Neuronal stem cell (in vitro differentiated cells): ENCODE results near the gene COX10.

Source experiments
- DNase-seq: peaks from one replicate; pipeline ENCODE4 v3.0.0-alpha.2; 2013; ENCODE audit warnings: low spot score
- H2AFZ ChIP-seq: one replicate; pipeline ENCODE4 v1.6.1; 2013; ENCODE audit warnings: mild to moderate bottlenecking, low read length, inconsistent platforms
- H2AK5ac ChIP-seq: 2 replicates; pipeline ENCODE4 v1.6.1; 2013; ENCODE audit warnings: low read depth, mild to moderate bottlenecking, inconsistent platforms, low read length, moderate library complexity, mixed read lengths
- H2BK120ac ChIP-seq: 2 replicates; pipeline ENCODE4 v1.6.1; 2013; ENCODE audit warnings: low read depth, mild to moderate bottlenecking, inconsistent platforms, low read length, moderate library complexity, mixed read lengths
- H2BK12ac ChIP-seq: one replicate; pipeline ENCODE4 v1.6.1; 2013; ENCODE audit warnings: low read length, inconsistent platforms
- H2BK15ac ChIP-seq: 2 replicates; pipeline ENCODE4 v1.6.1; 2013; ENCODE audit warnings: mild to moderate bottlenecking, low read length, inconsistent platforms, mixed read lengths
- H2BK5ac ChIP-seq: one replicate; pipeline ENCODE4 v1.6.1; 2013; ENCODE audit warnings: inconsistent platforms, mild to moderate bottlenecking, low read length, moderate library complexity
- H3K14ac ChIP-seq: one replicate; pipeline ENCODE4 v1.6.1; 2013; ENCODE audit warnings: low read length, inconsistent platforms
- H3K18ac ChIP-seq: 2 replicates; pipeline ENCODE4 v1.6.1; 2013; ENCODE audit warnings: low read length, inconsistent platforms
- H3K23ac ChIP-seq: 2 replicates; pipeline ENCODE4 v1.6.1; 2013; ENCODE audit warnings: low read depth, mild to moderate bottlenecking, mixed read lengths, low read length, inconsistent platforms; ENCODE audit not compliant: poor library complexity
- H3K27ac ChIP-seq: replicated peaks from 3 replicates; pipeline ENCODE4 v1.5.1; 2013; ENCODE audit warnings: low read length, inconsistent platforms
- H3K27me3 ChIP-seq, 3 experiments: 2 replicates each; pipeline ENCODE4 v1.6.1; 2013; ENCODE audit warnings: low read length in 3 of 3, mild to moderate bottlenecking in 2 of 3, inconsistent platforms in 1 of 3, low read depth in 1 of 3, mixed read lengths in 1 of 3, moderate library complexity in 1 of 3; ENCODE audit not compliant: control insufficient read depth in 3 of 3, insufficient read depth in 3 of 3
- H3K36me3 ChIP-seq, 2 donors: replicated peaks in 1 of 2; 2 replicates each; pipeline ENCODE4 v1.6.1; 2013; ENCODE audit warnings: low read length in 2 of 2; ENCODE audit not compliant: control insufficient read depth in 2 of 2, insufficient read depth in 2 of 2
- H3K4ac ChIP-seq: 2 replicates; pipeline ENCODE4 v1.6.1; 2013; ENCODE audit warnings: inconsistent platforms, mild to moderate bottlenecking, low read length, moderate library complexity
- H3K4me1 ChIP-seq, 2 donors: 1 replicate in 1 of 2; 2 replicates in 1 of 2; pipeline ENCODE4 v1.6.1; 2013; ENCODE audit warnings: low read length in 2 of 2, low read depth in 1 of 2; ENCODE audit not compliant: control insufficient read depth in 2 of 2, insufficient read depth in 1 of 2
- H3K4me2 ChIP-seq: one replicate; pipeline ENCODE4 v1.6.1; 2013; ENCODE audit warnings: mild to moderate bottlenecking, low read length, inconsistent platforms; ENCODE audit not compliant: insufficient read depth, poor library complexity, severe bottlenecking
- H3K4me3 ChIP-seq, 2 donors: 2 replicates each; pipeline ENCODE4 v1.5.1; 2013; ENCODE audit warnings: low read length in 2 of 2, mild to moderate bottlenecking in 2 of 2, inconsistent platforms in 1 of 2, moderate library complexity in 1 of 2
- H3K79me1 ChIP-seq: one replicate; pipeline ENCODE4 v1.6.1; 2013; ENCODE audit warnings: low read depth, mild to moderate bottlenecking, inconsistent platforms, low read length, moderate library complexity
- H3K9ac ChIP-seq: one replicate; pipeline ENCODE4 v1.6.1; 2013; ENCODE audit warnings: mild to moderate bottlenecking, low read depth, low read length, inconsistent platforms; ENCODE audit not compliant: poor library complexity
- H3K9me3 ChIP-seq, 2 donors: replicated peaks in 1 of 2; 2 replicates each; pipeline versions ENCODE3 to v1.6.1; 2013; ENCODE audit warnings: low read length in 2 of 2, mild to moderate bottlenecking in 2 of 2, inconsistent platforms in 1 of 2, low read depth in 1 of 2, mixed read lengths in 1 of 2, moderate library complexity in 1 of 2; ENCODE audit not compliant: control insufficient read depth in 2 of 2, insufficient read depth in 1 of 2
- H4K8ac ChIP-seq: one replicate; pipeline ENCODE4 v1.6.1; 2013; ENCODE audit warnings: low read depth, mild to moderate bottlenecking, inconsistent platforms, low read length, moderate library complexity
- H4K91ac ChIP-seq: one replicate; pipeline ENCODE4 v1.6.1; 2013; ENCODE audit warnings: low read length, low read depth, mild to moderate bottlenecking, inconsistent platforms; ENCODE audit not compliant: poor library complexity
- WGBS, 2 donors: extraction: QIAGEN DNeasy Blood & Tissue Kit; methylation state at CpG; one replicate each; pipeline ENCODE4 v1.1.7; 2013; ENCODE audit warnings: missing lambda C conversion rate in 2 of 2, mixed read lengths in 1 of 2; ENCODE audit not compliant: insufficient read length in 2 of 2, insufficient replicate concordance in 1 of 2; ENCODE audit errors: extremely low coverage in 2 of 2; 5-methylcytosine and 5-hydroxymethylcytosine counted together

The COX10 gene

DNA sequence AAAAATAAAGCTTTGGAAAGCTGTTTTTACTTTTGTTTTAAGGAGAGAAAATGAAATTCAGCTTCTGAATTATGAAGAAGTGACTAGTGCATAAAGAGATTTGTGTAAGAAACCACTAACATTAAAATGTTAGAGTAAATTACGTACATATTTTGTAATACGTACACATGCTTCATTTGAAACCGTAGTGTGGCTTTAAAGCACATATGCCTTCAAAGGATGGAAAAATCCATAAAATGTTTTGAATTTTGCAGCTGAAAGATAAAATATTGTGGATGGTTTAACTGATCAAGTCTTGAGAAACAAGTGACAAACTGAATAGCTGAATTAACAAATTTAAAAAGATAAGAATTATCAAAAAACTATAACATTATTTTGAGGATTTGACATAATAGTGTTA lies 35.4 kb downstream of the COX10 start:
- peaks cover 4 to 13% of the 10 kb centered on the region in 2 donors for H3K36me3 ChIP-seq
- H3K4me1 ChIP-seq: no peaks in the 10 kb centered on the region
- H2BK15ac ChIP-seq: no peak overlapping the region
- WGBS, 2 donors: no CpG with 5 or more reads among the region's 3 CpGs
- no peak overlapping the region for H2AK5ac ChIP-seq
- H3K27ac ChIP-seq: no peak overlapping the region
- no peaks in the 10 kb centered on the region for H3K9me3 ChIP-seq
- no peak overlapping the region for H3K14ac ChIP-seq
- H2BK120ac ChIP-seq: no peak overlapping the region
- H3K4ac ChIP-seq: no peak overlapping the region
- H2AFZ ChIP-seq: no peak overlapping the region
- H3K9ac ChIP-seq: no peak overlapping the region
- no peak overlapping the region for H2BK12ac ChIP-seq
- no peak overlapping the region for H4K8ac ChIP-seq
- no peak overlapping the region for H3K4me2 ChIP-seq
- no peak for DNase-seq
- no peak overlapping the region for H3K23ac ChIP-seq
- H4K91ac ChIP-seq: no peak overlapping the region
- H3K4me3 ChIP-seq: no peak overlapping the region
- H3K79me1 ChIP-seq: no peaks in the 10 kb centered on the region
- H3K18ac ChIP-seq: no peak overlapping the region
- H3K27me3 ChIP-seq: no peaks in the 10 kb centered on the region
- no peak overlapping the region for H2BK5ac ChIP-seq

DNA sequence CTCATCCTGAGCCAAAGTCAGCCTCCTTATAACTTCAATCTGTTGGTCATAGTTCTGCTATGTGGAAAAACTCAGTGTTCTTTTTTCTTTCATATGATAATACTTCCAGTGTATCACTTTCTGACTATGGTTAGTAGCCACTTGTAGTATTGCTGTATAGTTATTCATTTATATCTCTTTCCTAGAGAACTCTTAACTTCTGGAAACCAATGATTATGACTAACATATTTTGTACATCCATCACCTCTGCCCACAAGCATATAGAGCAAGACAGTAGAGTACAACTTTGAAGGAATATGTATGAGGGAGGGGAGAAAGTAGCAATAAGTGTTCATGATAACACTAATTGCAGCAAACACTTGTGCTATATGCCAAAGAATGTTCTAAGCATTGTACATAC lies 38.6 kb downstream of the COX10 start:
- Histone ChIP-seq H3K4me1 (no peaks in the 10 kb centered on the region), H2BK15ac (no peak overlapping the region), H3K14ac (no peak overlapping the region), H3K9ac (no peak overlapping the region), H3K27me3 (no peaks in the 10 kb centered on the region), H3K27ac (no peak overlapping the region), H3K4me2 (no peak overlapping the region), H3K9me3 (no peaks in the 10 kb centered on the region), H2BK12ac (no peak overlapping the region), H4K8ac (no peak overlapping the region), H3K23ac (no peak overlapping the region), H4K91ac (no peak overlapping the region), H2BK120ac (no peak overlapping the region), H2AK5ac (no peak overlapping the region), H3K4ac (no peak overlapping the region), H3K4me3 (no peak overlapping the region), H3K79me1 (no peaks in the 10 kb centered on the region), H3K18ac (no peak overlapping the region), H2AFZ (no peak overlapping the region), H2BK5ac (no peak overlapping the region), H3K36me3 (peaks cover 3 to 6% of the 10 kb centered on the region in 2 donors)
- DNase-seq: no peak

DNA sequence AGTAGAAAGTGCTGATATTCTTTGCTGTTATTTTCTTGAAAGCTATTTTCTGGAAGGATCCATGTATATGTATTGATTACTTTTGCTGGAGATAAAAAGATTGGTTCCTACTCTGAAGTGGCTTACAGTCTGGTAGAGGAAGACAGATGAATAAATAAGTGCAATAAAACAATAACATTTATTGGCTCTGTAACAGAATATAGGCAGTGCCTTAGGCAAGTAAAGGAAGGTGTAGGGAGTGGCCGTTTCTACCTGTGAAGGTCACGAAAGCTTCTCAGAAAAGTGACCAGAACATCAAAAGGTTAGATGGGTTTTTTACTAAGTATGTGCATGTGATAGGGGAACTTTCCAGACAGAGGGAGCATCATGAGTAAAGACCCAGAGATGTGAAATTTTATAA lies 43.1 kb downstream of the COX10 start:
- no peak overlapping the region for H2BK15ac ChIP-seq
- H2AFZ ChIP-seq: no peak overlapping the region
- H3K4me3 ChIP-seq: no peak overlapping the region
- H3K23ac ChIP-seq: no peak overlapping the region
- no peak overlapping the region for H3K27ac ChIP-seq
- no peaks in the 10 kb centered on the region for H3K79me1 ChIP-seq
- no peaks in the 10 kb centered on the region for H3K36me3 ChIP-seq
- H3K9me3 ChIP-seq: no peaks in the 10 kb centered on the region
- H4K8ac ChIP-seq: no peak overlapping the region
- no peak overlapping the region for H3K14ac ChIP-seq
- no peak for DNase-seq
- H3K4me2 ChIP-seq: no peak overlapping the region
- H3K4ac ChIP-seq: no peak overlapping the region
- no peak overlapping the region for H2BK12ac ChIP-seq
- no peak overlapping the region for H4K91ac ChIP-seq
- H2BK120ac ChIP-seq: no peak overlapping the region
- H2AK5ac ChIP-seq: no peak overlapping the region
- H2BK5ac ChIP-seq: no peak overlapping the region
- no peak overlapping the region for H3K18ac ChIP-seq
- no CpG with 5 or more reads among the region's 2 CpGs for WGBS, 2 donors
- no peaks in the 10 kb centered on the region for H3K4me1 ChIP-seq
- H3K27me3 ChIP-seq: no peaks in the 10 kb centered on the region
- no peak overlapping the region for H3K9ac ChIP-seq

DNA sequence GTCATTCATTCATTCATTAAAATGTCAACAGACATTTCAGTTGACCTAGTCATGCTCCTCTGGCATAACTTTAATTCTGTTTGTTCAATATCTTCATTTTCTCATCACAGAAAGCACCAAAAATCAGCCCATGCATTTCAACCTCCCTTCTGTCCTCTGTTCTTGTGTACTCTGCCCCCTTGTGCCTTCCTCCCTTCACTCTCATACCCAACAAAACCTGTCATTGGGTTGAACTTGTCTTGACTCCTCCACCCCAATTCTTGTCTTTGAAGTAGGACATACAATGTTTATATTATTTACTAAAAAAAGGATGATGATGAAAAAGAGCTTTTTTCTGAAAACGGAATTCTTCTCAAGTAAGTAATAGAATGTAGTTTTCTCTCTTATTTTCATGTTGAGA lies 43.8 kb downstream of the COX10 start:
- Histone ChIP-seq H3K4ac (no peak overlapping the region), H2AK5ac (no peak overlapping the region), H3K27me3 (no peaks in the 10 kb centered on the region), H3K14ac (no peak overlapping the region), H3K36me3 (no peaks in the 10 kb centered on the region), H3K9ac (no peak overlapping the region), H3K79me1 (no peaks in the 10 kb centered on the region), H2AFZ (no peak overlapping the region), H3K27ac (no peak overlapping the region), H3K18ac (no peak overlapping the region), H2BK120ac (no peak overlapping the region), H3K4me1 (no peaks in the 10 kb centered on the region), H3K9me3 (peaks cover 0 to 2% of the 10 kb centered on the region in 2 donors), H3K23ac (no peak overlapping the region), H2BK12ac (no peak overlapping the region), H3K4me2 (no peak overlapping the region), H3K4me3 (no peak overlapping the region), H4K91ac (no peak overlapping the region), H2BK15ac (no peak overlapping the region), H2BK5ac (no peak overlapping the region), H4K8ac (no peak overlapping the region)
- DNase-seq: no peak
- no CpG with 5 or more reads among the region's 1 CpG for WGBS, 2 donors
